Pulmonary artery endothelial cell (primary cell): ENCODE results near the gene SLC25A1. TPM values are rescaled to one million over a fixed set of nuclear protein-coding genes. Genes with fewer than 3 reads are reported as not detected.

Source experiments
- DNase-seq: peaks from one replicate; pipeline ENCODE4 v3.0.0-alpha.2; 2011; ENCODE audit warnings: low read depth, low spot score
- total RNA-seq: library from RNA; depleted of rRNA; stranded (reverse); fragments of >200 nt; gene quantifications from 2 replicates; pipeline ENCODE4 v1.2.3, GENCODE V29; 2014

Gene SLC25A1
- total RNA-seq, 1 donor from 2014 or later, result 96.3 TPM

DNA sequence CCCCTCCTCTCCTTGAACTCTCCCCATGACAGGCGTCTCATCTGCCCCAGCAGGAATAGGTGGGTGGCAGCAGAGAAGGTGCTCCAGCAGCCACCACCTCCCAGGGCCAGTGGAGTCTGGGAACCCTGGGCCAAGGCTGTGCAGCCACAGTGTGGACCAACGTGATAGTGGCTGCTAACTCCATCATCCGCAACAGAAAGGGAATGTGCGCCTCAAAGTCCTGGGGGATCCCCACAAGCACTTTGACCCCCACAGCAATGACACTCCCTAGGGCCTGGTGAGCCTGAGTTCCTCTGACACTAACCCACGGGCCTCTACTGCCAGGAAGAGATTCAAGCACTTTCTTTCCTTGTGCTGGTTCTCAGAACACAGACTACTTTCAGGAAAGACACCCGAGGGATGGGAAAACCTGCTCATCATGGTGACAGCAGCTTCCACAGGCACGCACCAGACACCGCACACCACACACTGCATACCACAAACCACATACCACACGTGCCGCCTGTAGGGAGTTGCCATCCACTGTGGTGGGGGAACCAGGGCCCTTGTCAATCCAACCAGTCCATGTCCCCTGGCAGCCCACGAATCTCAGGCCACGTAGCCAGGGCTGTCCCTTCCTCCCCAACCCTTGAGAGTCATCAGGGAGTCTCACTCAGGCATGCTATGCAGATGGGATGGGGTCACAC, 3.4 kb upstream of the SLC25A1 start:
- no peak for DNase-seq

DNA sequence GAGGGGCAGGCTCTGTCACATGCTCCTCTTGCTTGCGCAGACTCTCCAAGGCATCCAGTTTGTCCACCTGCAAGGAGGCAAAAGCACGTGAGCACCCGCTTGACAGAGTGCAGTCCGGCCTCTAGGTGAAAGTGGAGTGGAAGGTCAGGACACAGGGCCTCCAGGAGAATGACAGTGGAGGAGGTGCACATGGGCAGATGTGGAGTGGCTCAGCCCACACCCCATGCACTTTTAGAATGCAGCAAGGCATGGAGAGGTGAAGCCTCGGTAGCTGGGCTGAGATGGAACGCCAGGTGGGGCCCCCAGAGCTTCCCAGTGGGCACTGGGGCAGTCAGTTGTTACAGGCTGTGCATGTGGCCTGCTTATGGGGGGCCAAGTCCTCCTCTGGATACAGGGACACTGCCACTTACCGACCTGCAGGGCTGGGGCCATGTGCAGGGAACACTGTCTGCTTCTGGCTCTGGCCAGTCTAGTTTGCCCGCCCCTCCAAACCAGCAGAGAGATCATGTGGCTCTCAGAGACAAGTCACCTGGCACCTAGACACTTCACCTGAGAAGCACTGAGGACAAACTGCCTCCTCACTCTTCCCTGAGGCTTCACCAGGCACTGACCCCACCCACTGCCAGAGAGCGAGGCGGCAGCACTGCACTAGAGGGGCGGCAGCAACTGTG, 2.3 kb upstream of the SLC25A1 start:
- DNase-seq, result no peak

DNA sequence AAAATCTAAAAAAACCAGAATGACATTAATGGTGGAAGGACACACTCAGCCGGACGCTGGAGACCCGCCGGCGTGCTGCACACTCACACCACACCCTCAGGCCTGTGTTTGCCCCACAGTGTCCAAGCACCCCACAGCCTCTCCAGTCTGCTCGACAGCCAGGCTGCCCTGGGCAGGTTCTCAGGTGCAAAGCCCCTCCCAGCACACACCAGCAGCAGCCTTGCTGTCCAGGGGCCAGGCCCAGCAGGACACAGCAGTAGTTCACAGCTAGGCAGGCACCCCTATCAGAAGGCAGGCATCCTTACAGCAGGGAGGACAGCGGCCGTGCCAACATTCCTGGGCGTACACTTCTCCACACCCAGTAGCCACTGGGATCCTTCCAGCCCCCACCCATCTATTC, 1.7 kb upstream of the SLC25A1 start:
- DNase-seq, result no peak

DNA sequence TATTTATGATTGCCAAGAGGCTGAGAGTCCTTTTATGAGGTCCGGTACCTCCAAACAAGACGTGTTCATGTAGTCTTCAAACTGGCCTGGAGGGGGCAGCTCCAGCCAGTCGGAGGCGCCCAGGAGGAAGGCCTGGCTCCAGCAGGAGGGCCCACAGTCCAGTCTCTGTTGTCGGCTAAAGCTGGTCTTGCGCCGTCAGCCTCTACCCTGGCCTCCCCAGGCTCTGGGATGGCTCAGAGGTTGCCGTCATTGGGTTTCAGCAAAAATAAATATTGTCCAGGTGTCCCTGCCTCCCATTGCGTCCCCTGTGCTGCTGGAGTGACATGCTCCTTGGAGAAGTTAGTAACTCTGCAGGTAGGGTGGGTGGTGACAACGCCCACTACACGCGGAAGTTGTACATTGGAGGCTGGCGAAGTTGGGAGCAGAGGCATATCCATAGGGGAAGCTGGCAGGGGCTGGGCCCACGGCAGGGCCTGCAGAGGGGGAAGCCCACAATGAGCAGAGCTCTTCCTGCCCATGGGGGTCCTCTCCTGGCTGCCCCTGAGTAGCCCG, 1.0 kb upstream of the SLC25A1 start:
- peak; percentile 69 for DNase-seq

DNA sequence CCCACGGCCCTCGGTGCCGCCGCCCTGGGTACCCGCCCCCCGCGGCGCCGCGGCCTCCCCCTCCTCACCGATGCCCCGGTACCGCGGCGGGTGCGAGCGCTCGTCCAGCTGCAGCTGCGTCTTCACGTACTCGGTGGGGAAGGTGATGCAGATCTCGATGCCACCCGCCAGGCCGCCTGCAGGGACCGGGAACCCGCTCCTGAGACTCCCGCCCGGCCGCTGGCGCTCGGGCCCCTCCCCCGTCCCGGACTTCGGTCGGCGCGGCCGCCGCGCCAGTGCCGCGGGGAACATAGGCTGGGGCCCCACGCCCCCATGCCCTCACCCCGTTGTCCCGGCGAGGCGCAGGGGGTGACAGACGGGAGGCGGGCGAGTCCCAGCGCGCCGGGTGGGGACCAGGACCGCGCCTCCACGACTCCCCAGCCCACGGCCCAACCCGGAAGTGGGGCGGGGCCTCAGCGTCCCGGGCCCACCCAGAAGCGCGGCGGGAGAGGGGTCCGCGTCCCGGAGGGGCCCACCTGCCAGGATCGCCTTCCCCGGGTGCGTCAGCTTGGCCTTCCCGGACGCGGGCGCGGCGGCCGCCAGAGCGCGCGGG, 375 bp downstream of the SLC25A1 start:
- no peak for DNase-seq

DNA sequence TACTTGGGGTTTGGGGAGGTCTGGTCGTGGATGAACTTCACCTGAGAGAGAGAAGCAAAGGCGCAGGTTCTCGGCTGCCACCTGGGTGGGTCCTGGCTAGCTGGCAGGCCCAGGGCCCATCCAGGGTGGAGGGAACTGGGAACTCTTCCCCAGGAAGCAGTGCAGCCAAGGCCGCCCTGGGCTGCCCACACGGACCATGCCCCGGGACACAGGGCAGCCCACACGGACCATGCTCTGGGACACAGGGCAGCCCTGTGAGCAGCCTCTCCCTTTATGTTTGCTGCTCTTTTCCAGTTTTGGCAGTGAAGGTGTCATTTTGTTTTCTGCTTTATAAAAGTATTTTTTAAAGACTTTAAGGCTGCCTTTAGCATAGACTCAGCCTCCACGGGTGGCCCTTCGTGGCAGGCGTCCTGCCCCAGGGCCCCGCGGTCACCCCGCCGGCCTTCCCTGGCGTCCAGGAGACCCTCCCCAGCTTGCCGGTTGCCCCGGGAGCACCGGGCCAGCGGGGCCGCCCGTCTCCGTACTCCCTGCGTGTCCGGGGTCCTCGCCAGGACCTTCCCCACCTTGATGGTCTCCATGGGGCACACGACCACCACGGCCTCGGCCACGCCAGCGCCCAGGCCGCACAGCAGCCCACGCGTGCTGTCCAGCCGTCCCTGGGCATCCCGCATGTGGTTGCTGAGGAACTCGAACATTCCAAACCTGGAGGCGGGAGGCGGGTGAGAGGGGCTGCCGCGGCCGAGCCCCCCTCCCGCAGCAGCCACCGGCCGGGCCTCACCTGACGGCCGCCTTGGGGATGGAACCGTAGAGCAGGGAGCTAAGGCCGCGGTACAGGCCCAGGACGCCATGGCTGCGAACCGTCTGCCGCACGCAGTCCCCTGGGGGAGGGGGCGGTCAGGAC, 1.1 kb downstream of the SLC25A1 start:
- no peak for DNase-seq

DNA sequence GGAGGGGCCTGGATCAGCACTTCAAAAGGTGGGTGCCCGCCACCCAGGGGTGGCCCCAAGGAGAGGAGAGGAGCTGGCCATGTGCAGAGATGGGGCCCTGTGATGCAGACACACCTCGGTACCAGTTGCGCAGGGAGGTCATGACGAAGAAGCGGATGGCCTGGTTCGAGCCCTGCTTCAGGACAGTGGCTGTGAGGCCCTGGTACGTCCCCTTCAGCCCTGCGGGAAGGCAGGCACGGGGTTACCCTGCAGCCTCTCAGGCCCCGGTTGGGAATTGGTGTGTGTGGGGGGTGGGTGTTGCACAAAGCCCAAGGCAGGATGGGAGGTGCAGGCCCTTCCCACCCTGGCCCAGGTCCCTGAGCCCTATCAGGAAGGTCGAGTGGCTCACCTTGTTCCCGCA, 1.8 kb downstream of the SLC25A1 start:
- DNase-seq, result no peak

DNA sequence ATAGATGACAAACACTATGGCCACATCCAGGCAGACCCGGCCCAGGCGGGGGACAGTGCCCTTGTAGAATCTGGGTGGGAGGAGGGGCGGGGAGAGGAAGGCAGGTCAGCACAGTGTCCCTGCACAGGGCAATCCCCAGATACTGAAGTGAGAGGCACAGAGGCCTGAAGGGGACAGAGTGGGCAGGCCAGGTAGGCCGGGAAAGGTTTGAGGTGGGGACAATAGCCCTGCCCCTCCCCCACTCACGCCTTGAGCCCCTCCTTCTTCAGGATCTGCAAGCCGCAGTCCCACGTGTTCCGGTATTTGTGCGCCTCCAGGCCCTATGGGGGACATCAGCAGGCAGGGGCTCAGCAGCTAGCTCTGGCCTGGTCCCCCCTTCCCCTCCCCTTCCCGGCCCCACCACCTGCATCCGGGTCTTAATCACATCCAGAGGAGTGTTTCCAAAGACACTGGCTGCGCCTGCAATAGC, 2.3 kb downstream of the SLC25A1 start:
- no peak for DNase-seq

DNA sequence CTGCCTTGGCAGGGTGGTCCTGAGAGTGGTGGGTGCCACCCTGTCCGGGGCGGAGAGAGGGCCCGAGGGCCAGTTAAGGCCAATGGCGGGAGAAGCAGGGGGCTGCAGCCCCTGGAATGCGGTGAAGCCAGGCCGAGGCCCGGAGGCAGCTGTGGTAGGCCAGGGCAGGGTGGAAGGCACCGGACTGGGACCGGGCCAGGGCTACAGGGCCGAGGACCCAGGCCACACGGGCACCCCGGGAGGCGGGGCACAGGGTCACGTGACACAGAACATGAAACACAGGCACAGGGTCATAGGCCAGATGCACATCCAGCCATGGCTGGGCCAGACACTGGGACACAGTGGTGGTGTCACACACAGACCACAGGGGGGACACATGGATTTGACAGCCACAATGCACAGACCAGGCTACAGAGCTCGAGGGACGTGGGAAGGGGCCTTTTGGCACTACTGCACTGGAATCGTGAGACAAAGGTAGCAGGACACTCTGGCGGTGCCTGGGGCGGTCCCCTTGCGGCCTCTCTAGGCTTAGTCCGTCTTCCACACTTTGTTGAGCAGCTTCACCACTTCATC, 2.8 kb downstream of the SLC25A1 start:
- no peak for DNase-seq

DNA sequence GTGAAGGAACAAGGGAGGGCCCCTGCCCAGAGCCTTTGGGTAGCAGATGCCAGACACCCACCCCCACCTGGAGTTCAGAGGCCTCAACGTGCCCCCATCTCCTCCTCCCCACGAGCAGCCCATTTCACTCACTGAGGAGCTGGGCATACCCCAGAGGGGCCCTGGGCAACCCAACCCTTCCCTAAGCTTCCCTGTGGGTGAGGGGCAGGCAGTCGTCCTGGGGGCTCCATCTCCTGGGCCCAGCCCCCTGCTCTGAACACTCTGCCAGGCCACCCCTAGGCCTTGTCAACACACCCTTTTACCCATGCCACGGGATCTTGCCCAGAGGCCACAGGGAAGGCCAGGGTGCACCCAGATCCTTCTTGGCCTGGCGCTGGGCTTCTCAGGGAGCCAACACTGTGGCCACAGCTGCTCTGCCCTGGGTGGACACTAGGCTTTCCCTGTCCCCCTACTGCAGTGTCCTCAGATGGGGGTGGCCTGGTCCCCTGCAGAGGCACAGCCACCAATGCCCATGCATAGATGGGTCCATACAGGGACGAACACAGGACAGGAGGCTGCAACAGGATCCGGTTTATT, 3.4 kb downstream of the SLC25A1 start:
- DNase-seq, result no peak

DNA sequence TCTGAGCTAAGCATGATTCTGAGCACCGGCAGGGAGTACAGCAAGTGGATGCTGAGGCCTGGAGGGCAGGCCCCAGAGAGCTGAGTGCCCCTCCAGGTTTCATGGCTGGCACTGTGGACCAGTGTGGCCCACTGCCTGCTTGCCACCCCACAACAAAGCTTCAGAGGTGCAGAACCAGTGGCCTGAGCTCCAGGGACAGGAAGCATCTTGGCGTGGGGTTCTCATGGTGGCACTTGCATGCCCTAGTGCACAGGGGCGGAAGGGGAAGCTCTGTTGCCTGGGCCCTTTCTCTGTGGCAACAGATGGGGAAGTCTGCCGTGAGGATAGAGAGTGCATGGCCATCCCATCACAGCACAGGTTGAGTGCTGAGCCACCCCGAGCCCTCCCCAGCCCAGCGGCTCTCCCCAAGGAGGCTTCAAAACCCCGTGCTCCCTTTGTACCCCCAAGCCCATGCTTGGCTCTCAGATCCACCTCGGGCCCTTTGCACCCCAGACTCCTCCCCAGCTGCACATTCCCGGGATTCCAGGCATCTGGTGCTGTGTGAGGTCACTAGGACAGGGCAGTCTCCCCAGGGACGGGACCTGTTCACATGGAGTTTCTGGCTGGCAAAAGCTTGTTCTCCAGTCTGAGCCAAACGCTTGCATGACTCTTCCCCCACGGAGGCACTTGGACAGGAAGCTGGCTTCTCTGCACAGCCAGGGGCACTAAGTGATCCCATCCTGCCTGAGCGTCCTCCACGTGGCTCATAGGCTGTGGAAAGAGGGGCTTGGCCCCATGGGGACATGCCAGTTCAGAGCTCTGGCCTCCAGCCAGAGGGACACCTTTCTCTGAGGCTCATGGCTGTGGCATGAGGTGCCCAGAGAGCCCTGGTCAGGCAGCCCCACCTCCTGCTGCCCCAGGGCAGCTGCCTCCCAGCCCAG, 4.2 kb downstream of the SLC25A1 start:
- DNase-seq, result no peak

DNA sequence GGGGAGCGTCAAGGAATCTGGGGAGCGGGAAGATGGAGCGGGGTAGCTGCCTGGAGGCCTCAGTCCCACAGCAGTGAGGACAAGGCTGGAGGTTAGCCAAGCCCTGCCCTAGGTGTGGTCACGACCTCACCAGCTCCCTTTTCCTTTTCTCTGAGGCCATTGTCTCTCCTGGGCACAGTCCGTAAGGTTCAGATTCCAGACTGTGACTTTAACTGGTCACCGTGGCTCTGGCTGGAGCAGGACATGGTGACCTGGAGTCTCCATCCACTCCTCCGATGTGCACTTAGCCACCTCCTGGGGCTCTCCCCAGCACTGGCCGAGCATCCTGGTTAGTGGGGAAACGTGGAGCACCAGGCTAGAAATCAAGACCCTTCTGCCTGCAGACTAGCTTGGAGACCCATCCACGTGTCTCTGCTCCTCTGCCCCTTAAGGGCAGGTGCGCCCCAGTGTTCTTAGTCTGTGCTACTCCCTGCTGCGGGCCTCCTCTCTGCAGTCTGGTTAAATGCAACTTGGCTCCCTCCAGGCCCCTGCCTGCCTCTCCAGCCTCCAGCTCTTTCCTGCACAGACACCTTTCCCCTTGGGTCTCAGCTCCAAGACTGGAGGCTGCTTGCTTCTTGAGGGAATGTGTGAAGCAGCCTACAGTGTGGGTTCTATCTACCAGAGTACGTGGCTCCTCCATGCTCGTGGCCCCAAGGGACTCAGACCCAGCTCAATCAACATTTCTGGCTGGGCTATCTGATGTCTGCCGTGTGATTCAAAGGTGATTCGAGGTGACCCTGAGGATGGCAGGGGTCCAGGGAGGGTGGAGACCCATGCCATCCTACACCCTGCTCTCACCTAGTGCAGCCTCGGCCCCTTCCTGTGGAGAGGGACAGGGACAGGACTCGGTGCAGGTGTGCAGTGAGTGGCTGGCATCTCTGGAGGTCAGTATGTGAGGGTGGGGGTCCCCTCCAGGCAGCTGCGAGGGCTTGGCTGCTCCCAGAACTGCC, 5.2 kb downstream of the SLC25A1 start:
- DNase-seq, result no peak

DNA sequence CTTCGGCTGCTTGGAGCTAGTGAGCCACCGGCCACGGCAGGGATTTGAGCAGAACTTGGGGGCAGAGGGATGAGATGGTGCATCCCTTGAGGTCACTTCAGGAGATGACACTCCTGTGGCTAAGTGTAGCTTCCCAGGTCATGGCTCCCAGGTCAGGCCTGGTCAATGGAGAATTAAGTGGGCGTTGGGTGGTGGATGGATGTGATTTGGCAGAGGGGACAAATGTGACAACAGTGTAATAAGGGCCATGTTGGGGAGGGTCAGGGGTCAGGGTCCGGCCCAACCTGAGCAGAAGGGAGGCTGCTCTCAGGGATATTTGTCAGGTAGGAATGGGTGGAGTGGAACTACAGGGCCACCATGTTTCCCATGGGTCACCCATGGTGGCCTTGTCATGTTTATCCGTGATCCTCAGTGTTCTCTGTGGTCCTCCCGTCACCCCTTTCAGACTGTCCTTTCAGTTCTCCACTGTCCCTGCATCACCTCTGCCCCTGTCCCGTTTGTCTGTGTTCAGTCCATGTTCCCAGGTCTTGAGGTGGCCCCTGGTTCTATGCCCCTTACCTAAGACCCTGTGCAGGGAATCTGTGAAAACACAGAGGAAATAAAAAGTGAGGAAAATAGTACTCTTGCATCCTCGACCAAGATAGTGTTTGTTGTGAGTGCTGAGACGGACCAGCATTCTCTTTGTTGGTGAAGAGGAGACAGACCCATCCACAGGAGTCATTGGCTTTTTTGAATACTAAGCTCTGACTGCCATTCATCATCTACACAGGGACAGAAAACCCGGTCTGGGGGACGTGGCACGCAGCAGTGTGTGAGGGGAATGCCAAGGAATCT, 6.1 kb downstream of the SLC25A1 start:
- DNase-seq, result no peak

DNA sequence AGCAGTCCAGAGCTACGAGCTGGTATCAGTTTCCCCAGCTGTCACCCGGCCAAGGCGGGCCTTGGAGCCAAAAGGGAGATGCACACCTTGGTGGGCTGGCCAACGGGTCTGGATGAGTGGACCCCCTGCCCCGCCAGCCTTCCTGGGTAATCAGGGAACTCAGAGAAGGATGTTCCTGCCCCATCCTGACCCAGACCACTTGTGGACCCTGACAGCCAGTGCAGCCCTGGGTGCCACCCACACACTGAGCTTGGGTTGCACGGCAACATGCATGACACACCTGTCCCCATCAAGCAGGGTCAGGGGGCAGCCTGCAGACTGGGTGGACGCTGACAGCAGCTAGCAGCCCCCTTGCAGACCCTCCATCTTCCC, 8.6 kb downstream of the SLC25A1 start:
- no peak for DNase-seq

DNA sequence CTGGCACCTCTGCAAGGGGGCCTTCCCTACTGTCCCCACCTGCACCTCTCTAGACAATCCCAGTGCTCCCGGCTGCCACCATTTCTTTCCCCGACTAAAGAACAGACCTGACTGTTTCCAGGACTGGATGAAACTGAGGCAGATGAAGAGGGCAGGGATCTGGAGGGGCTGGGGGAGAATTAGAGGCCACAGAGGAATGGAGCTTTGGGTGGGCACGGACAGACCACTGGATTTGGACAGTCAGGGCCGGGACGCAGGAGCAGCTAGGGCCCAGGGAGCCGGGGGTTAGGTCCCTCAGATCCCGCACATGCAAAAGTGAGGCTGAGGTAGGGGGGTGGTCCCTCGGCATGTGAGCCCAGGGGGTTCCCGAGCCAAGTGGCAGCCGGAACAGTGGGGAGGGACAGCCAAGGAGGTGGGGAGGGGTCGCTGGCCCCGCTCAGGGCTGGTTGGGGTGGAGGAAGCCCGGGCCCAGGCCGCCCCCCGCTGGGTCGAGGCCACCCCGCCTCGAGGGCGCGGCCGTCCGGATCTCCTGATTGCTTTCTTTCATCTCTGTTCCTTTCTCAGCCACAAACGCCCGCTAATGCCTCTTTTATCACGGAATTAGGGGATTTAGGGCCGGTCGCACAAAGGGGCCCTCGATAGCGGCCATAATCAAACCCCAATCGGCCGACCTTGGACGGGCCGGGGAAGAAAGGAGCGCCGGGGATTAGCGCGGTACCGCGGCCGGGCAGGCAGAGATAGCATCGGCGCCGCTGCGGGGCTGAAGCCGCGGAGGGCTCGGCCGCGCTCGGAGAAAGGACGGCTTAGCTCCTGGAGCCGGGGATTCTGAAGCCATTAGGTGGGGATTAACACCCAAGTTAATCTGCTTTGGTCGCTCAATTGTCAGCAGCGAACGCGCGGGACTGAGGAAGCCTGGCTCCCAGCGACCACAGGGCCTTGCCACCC, 9.3 kb downstream of the SLC25A1 start:
- DNase-seq, result no peak

DNA sequence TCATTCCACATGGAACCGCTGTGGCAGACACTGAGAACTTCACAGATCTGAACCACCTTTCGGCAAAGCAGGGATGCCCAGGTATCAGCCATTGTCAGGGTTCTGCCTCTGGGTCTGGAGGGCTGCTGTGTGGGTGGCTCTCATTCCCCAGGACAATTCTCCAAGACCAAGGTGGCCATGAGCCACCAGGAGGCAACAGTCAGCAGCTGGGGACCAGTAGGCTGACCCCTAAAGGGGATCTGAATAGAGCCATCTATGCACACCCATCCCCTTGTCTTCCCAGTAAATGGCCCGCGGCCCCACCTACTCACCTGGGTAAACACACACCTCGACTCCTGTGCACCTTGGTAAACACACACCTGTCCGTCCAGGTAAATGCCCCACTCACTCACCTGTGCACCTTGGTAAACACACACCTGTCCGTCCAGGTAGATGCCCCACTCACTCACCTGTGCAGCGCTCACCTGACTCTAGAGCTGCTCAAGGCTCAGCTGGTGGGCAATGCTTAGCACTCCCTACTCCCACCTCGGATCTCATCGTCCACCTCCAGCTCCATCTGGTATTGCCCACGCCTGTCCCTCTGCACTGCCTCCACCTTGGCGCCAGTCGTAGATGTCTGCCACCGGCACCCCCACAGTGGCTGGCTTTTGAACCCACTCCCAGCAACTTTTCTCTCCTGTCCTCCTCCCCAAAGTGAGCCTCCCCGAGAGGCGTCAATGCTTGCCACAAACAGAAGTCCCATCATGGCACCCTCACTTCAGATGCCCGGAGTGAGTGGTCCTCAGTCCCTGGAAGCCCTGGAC, 10.2 kb downstream of the SLC25A1 start:
- DNase-seq, result no peak
